Activated naive CD8-positive, alpha-beta T cell treated with anti-CD3 and anti-CD28 coated beads, Interleukin-2, amount 10 ng/mL, durations not matched to agents 7 days and 5 days (primary cell): ENCODE data around the gene SCG3. TPM values are rescaled to one million over a fixed set of nuclear protein-coding genes. Genes with fewer than 3 reads are reported as not detected.

Experiments used
- ATAC-seq: fragments of 150-1000 bp; cut with Tn5 transposase; one replicate; pipeline ENCODE4 v1.10.0; 2021; ENCODE audit warnings: low read depth, moderate library complexity
- POLR2A ChIA-PET: fragments of 350-600 bp; sonication (Branson Sonifier 250); formaldehyde crosslinking; loops from one replicate; lab custom pipeline; 2021; ENCODE audit warnings: antibody characterized with exemption; lab: Charles Lee
- DNase-seq: peaks from one replicate; pipeline ENCODE4 v3.0.0; 2021
- H3K27ac Mint-ChIP-seq: one replicate; pipeline ENCODE4 v1.8.0; 2022; ENCODE audit warnings: mild to moderate bottlenecking, mixed read lengths
- H3K27me3 Mint-ChIP-seq: one replicate; pipeline ENCODE4 v1.8.0; 2022; ENCODE audit warnings: mild to moderate bottlenecking, moderate library complexity, mixed read lengths
- H3K36me3 Mint-ChIP-seq: one replicate; pipeline ENCODE4 v1.8.0; 2021; ENCODE audit warnings: mild to moderate bottlenecking, mixed read lengths
- H3K4me1 Mint-ChIP-seq: one replicate; pipeline ENCODE4 v1.8.0; 2021; ENCODE audit warnings: mixed read lengths
- H3K4me3 Mint-ChIP-seq: one replicate; pipeline ENCODE4 v1.8.0; 2022; ENCODE audit warnings: mild to moderate bottlenecking, moderate library complexity, mixed read lengths
- H3K9me3 Mint-ChIP-seq: one replicate; pipeline ENCODE4 v1.8.0; 2021; ENCODE audit warnings: mixed read lengths
- total RNA-seq, 2 experiments: library from RNA; stranded (reverse); gene quantifications; one replicate each; pipeline ENCODE4 v1.2.3, GENCODE V29; 2021

The SCG3 gene
- total RNA-seq, 2 experiments from 2014 or later: not detected

DNA sequence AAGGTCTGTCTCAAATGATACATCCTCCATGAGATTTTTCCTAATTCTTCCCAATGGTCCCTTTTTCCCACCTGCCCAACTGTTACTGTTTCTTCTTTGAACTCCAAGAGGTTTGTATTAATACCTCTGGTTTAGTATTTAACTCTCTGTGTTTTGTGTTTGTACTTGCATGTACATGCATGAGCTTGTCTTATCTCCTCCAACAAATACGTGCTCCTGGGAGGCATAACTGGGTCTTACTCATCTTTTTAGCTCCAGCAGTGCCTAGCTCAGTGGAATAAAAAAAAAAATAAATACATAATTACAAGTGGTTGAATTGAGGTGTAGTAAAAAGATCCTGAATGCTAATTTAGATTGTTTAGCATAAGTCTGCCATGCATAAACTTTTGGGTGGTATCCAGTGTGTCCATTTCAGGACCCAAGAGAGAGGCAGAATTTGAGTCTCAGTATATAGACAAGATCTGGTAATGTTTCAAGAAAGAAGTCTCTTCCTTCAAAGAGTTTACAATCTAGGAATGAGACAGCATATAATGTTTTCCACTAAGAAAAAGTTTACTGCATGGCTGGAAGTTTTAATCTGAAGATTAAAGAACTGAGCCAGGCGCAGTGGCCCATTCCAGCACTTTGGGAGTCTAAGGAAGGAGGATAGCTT, 57.9 kb downstream of the SCG3 start:
- POLR2A ChIA-PET: interaction anchor here (0.5 to 2.9 kb wide), 2 partner anchors 12 to 342 kb away, joined by 6 to 21 read pairs; partner anchors contain the start of gene TMOD2
- H3K27ac Mint-ChIP-seq: no peak overlapping the region
- no peak overlapping the region for H3K4me3 Mint-ChIP-seq
- H3K9me3 Mint-ChIP-seq: no peaks in the 10 kb centered on the region
- H3K27me3 Mint-ChIP-seq: no peaks in the 10 kb centered on the region
- no peak for DNase-seq
- H3K4me1 Mint-ChIP-seq: peaks cover 24% of the 10 kb centered on the region
- H3K36me3 Mint-ChIP-seq: no peaks in the 10 kb centered on the region
- ATAC-seq: no peak

GRCh38 chr15:51749307-51749706, 68.0 kb downstream of the SCG3 start:
- peaks cover 7% of the 10 kb centered on the region for H3K36me3 Mint-ChIP-seq
- H3K4me1 Mint-ChIP-seq: peaks cover 24% of the 10 kb centered on the region
- DNase-seq (no peak), ATAC-seq (no peak)
- H3K9me3 Mint-ChIP-seq: peaks cover 4% of the 10 kb centered on the region
- H3K4me3 Mint-ChIP-seq: no peak overlapping the region
- peaks cover 10% of the 10 kb centered on the region for H3K27me3 Mint-ChIP-seq
- POLR2A ChIA-PET: no interaction called here
- no peak overlapping the region for H3K27ac Mint-ChIP-seq

- POLR2A ChIA-PET: interaction anchor here (3.0 kb wide), 1 partner anchor 13 kb away, joined by 21 read pairs; the partner anchor contains the start of gene LYSMD2
- Mint-ChIP-seq H3K27me3 (peaks cover 8% of the 10 kb centered on the region), H3K4me1 (peaks cover 32% of the 10 kb centered on the region), H3K9me3 (peaks cover 4% of the 10 kb centered on the region), H3K4me3 (peak overlapping the region; percentile 35), H3K27ac (no peak overlapping the region), H3K36me3 (peaks cover 7% of the 10 kb centered on the region)
- ATAC-seq (no peak), DNase-seq (no peak)
Observed at GRCh38 chr15:51750186-51750585, 68.9 kb downstream of the SCG3 start.

DNA sequence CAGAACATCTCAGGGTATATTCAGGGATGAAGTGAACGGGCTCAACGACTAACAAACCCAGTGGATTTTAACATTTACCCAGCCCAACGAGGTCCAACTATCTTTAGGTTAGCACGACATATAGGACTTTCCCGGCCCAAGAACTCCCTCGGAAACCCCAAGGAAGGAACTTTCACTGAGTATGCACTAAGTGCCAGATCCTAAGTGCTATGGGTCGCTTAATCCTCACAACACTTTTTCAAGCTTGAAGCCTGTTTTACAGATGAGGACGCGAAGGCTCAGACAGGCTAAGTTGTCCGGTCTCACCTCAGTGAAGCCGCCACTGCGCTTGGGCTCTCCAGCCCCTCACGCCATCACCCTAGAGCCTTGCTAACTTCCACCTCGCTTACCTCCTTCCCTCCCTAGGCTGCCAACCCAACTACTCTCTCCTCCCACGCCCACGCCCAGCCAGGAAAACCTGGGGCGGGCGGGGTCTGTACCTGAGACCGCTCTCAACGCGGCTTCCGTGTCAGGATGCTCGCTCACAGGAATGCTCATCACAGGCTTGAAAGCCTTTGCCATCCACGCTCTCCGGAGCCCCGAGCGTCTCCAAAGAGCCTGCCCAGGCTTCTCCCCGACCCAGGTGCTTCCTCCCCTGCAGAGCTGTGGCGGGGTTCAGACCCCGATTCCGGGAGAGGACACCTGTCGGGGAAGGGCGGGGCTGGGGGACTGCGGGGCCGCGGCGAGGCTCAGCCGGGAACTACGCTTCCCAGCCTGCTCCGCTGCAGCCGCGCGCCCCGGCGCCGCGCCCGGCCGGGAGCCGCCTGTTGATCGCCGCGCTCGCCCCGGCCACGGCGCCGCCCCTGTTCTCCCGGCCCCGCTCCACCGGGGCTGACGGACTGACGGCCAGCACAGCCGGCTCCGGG, 69.7 kb downstream of the SCG3 start, which contains the start of gene TMOD2:
TMOD2 (plus strand) TSS at position 806 of the 905 bp plus-strand sequence. CDS start 14,845 bp downstream, outside the sequence.
- Mint-ChIP-seq H3K36me3 (peaks cover 10% of the 10 kb centered on the region), H3K4me1 (peaks cover 38% of the 10 kb centered on the region), H3K4me3 (peak within 1 kb of the TSS; percentile 91), H3K27me3 (peaks cover 8% of the 10 kb centered on the region), H3K9me3 (peaks cover 4% of the 10 kb centered on the region), H3K27ac (peak within 1 kb of the TSS; percentile 51)
- POLR2A ChIA-PET: interaction anchor here (3.0 kb wide), 1 partner anchor 13 kb away, joined by 21 read pairs; the partner anchor contains the start of gene LYSMD2
- DNase-seq: peak; percentile 78
- ATAC-seq: peak; percentile 92

GRCh38 chr15:51751697-51752683, 70.7 kb downstream of the SCG3 start:
- ATAC-seq: peak; percentile 55
- H3K27ac Mint-ChIP-seq: peak overlapping the region; percentile 51
- peaks cover 4% of the 10 kb centered on the region for H3K9me3 Mint-ChIP-seq
- H3K36me3 Mint-ChIP-seq: peaks cover 10% of the 10 kb centered on the region
- H3K4me1 Mint-ChIP-seq: peaks cover 38% of the 10 kb centered on the region
- peak overlapping the region; percentile 91 for H3K4me3 Mint-ChIP-seq
- POLR2A ChIA-PET: interaction anchor here (3.0 kb wide), 1 partner anchor 14 kb away, joined by 21 read pairs; the partner anchor contains the start of gene LYSMD2
- peaks cover 8% of the 10 kb centered on the region for H3K27me3 Mint-ChIP-seq
- no peak for DNase-seq

DNA sequence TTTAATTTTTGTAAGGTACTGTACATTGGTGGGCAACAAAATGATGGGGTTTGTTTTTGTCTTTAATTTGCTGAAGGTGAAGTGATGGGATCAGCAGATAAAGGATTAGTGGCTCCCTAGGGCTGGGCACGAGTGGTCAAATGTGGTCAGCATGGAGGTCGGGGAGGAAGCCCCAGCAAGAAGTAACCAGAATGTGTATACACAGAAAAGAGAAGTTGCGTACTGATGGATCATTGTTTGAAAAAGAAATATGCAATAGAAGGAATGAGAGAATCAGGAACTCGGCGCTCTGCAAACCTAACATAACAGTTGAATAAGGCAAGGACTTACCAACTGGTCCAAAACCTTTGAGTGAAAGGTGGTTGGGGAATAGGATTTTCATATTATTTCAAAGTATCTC, 71.6 kb downstream of the SCG3 start:
- POLR2A ChIA-PET: interaction anchor here (3.0 kb wide), 1 partner anchor 15 kb away, joined by 21 read pairs; the partner anchor contains the start of gene LYSMD2
- DNase-seq (no peak), ATAC-seq (no peak)
- peaks cover 38% of the 10 kb centered on the region for H3K4me1 Mint-ChIP-seq
- H3K27ac Mint-ChIP-seq: no peak overlapping the region
- H3K4me3 Mint-ChIP-seq: peak overlapping the region; percentile 83
- peaks cover 8% of the 10 kb centered on the region for H3K27me3 Mint-ChIP-seq
- peaks cover 10% of the 10 kb centered on the region for H3K36me3 Mint-ChIP-seq
- peaks cover 4% of the 10 kb centered on the region for H3K9me3 Mint-ChIP-seq

GRCh38 chr15:51754267-51754666, 73.0 kb downstream of the SCG3 start:
- Mint-ChIP-seq H3K4me3 (no peak overlapping the region), H3K4me1 (peaks cover 36% of the 10 kb centered on the region)
- POLR2A ChIA-PET: interaction anchor here (0.6 kb wide), 1 partner anchor 175 kb away, joined by 3 read pairs; no protein-coding TSS in a partner anchor

GRCh38 chr15:51755790-51756189, 74.5 kb downstream of the SCG3 start:
- Mint-ChIP-seq H3K4me3 (no peak overlapping the region), H3K4me1 (peaks cover 32% of the 10 kb centered on the region), H3K27ac (no peak overlapping the region), H3K36me3 (peaks cover 15% of the 10 kb centered on the region), H3K9me3 (peaks cover 4% of the 10 kb centered on the region), H3K27me3 (peaks cover 5% of the 10 kb centered on the region)
- no peak for DNase-seq
- POLR2A ChIA-PET: no interaction called here
- no peak for ATAC-seq

More at GRCh38 chr15:51754267-51754666, 73.0 kb downstream of the SCG3 start:
- DNase-seq: no peak
- peaks cover 12% of the 10 kb centered on the region for H3K36me3 Mint-ChIP-seq
- peaks cover 8% of the 10 kb centered on the region for H3K27me3 Mint-ChIP-seq
- ATAC-seq: no peak
- H3K27ac Mint-ChIP-seq: no peak overlapping the region
- peaks cover 4% of the 10 kb centered on the region for H3K9me3 Mint-ChIP-seq

GRCh38 chr15:51756482-51756881, 75.2 kb downstream of the SCG3 start:
- POLR2A ChIA-PET: no interaction called here
- Mint-ChIP-seq H3K9me3 (peaks cover 4% of the 10 kb centered on the region), H3K27ac (no peak overlapping the region), H3K36me3 (peaks cover 15% of the 10 kb centered on the region), H3K4me1 (peaks cover 30% of the 10 kb centered on the region), H3K4me3 (no peak overlapping the region), H3K27me3 (peaks cover 5% of the 10 kb centered on the region)
- no peak for ATAC-seq
- DNase-seq: no peak

DNA sequence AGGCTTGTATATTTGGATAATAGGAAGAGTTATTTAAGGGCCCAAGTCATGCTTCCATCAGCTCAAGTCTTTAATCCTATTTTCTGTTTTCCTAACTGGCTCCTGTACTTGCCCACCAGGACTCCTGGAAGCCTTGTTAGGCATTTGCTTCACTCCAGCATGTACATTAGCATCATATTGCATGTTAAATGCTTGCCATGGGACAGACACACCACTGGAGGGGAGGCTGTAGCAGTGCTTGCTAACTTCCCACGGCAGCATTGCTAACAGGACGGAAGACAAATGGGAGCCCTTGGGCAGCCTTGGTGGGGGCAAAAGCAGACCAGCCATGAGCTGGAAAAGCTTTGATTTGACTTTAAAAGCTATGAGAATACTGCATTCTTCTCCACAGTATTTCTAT, 76.1 kb downstream of the SCG3 start:
- ATAC-seq: no peak
- Mint-ChIP-seq H3K36me3 (peaks cover 15% of the 10 kb centered on the region), H3K27me3 (peaks cover 5% of the 10 kb centered on the region), H3K9me3 (peaks cover 4% of the 10 kb centered on the region), H3K27ac (no peak overlapping the region), H3K4me3 (no peak overlapping the region), H3K4me1 (peaks cover 26% of the 10 kb centered on the region)
- DNase-seq: no peak
- POLR2A ChIA-PET: interaction anchor here (0.9 kb wide), 1 partner anchor 20 kb away, joined by 6 read pairs; the partner anchor contains the start of gene LYSMD2

- peaks cover 4% of the 10 kb centered on the region for H3K9me3 Mint-ChIP-seq
- peaks cover 13% of the 10 kb centered on the region for H3K36me3 Mint-ChIP-seq
- ATAC-seq (no peak), DNase-seq (no peak)
- no peak overlapping the region for H3K4me3 Mint-ChIP-seq
- H3K4me1 Mint-ChIP-seq: peaks cover 19% of the 10 kb centered on the region
- H3K27ac Mint-ChIP-seq: no peak overlapping the region
- H3K27me3 Mint-ChIP-seq: peaks cover under 1% of the 10 kb centered on the region
- POLR2A ChIA-PET: no interaction called here
Observed at GRCh38 chr15:51758645-51759044, 77.3 kb downstream of the SCG3 start.

DNA sequence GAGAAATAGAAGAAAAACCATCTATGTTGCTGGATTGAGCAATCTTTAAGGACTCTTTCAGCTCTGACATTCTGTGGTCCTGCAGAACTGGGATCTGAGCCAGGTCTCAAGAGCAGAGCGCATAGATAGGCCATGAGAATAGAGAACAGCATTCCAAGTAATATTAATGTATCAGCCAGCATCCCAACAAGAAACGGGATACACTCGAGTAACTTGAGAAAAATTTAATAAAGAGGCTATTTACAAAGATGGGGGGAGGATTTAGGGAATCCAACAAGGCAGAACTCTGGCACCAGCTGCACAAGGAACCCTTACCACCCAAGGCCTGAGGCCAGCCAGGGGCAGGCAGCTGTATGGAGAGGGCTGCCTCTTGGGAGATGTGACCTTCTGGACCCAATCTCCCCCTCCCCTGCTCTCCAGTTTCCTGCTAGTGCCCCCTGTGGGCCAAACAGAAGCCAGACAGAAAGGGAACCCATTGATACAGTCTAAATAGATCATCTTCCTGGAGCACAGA, 78.3 kb downstream of the SCG3 start:
- ATAC-seq: no peak
- POLR2A ChIA-PET: no interaction called here
- Mint-ChIP-seq H3K4me1 (peaks cover 11% of the 10 kb centered on the region), H3K27ac (no peak overlapping the region), H3K9me3 (no peaks in the 10 kb centered on the region), H3K4me3 (no peak overlapping the region), H3K27me3 (no peaks in the 10 kb centered on the region), H3K36me3 (peaks cover 10% of the 10 kb centered on the region)
- DNase-seq: no peak
